ENCODE results near the gene EN2. TPM values are rescaled to one million over a fixed set of nuclear protein-coding genes. Genes with fewer than 3 reads are reported as not detected.

EN2 gene
- total RNA-seq, 2 donors from 2014 or later: 0.45 TPM; not detected in 1

- 75% methylated on average over 9 of the region's 9 CpGs for WGBS
- no peaks in the 10 kb centered on the region for H3K27me3 ChIP-seq (replicated peaks; ENCODE audit: insufficient read depth)
- no peaks in the 10 kb centered on the region for H3K9me3 ChIP-seq
- H3K4me1 ChIP-seq (replicated peaks): no peaks in the 10 kb centered on the region
- TF ChIP-seq CTCF (IDR thresholded peaks at IDR 0.05) (no peak), POLR2A (IDR thresholded peaks at IDR 0.05) (no peak), POLR2AphosphoS5 (IDR thresholded peaks at IDR 0.05) (no peak)
- H3K36me3 ChIP-seq: no peaks in the 10 kb centered on the region
- H3K27ac ChIP-seq: no peak overlapping the region
- DNase-seq (ENCODE audit: low spot score): no peak
- intact Hi-C loops (cut with DNase I): no loop called here
- H3K4me3 ChIP-seq: no peak overlapping the region
Observed at GRCh38 chr7:155425887-155426286, 32.0 kb upstream of the EN2 start.

DNA sequence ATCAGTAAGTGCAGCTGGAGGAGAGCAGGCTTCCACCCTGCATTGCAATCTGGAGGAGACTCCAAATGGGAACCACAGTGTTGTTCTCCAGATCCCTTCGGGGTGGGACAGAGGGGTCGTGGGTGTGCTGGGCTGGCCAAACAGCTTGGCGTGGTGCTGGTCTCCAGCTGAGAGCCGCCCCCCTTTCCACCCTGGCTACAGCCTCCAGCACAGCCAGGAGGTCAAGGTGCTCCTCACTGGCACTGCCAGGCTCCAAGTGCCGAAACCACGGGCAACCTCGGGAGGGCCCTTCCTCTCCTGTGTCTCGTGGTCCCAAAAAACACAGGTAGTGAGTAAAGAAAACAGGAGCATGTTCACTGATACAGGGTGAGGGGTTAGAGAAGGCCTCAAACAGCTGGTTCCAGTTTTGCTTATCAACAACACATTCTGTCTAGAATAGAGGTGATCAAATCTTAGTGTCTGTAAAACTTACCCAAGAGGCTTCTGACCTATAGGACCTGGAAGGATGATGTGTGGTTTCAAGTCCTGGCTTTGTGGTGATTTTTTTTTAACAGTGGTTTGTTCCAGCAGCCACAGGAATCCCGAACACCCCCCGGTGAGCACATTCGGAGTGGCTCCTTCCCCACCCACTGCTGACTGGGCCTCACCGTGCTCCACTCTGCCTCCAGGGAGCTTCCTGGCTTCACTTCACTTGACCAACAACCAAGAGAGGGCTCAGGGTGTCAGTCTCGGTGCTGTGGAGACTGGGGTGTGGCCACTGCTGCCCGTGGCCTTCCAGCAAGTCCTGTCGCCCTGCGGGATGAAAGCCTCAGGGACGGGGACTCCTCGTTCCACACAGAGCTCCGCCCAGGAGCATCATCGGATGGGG is 31.2 kb upstream of the EN2 start:
- Histone ChIP-seq H3K36me3 (no peaks in the 10 kb centered on the region), H3K27ac (no peak overlapping the region), H3K27me3 (replicated peaks; ENCODE audit: insufficient read depth) (no peaks in the 10 kb centered on the region), H3K4me3 (no peak overlapping the region), H3K9me3 (no peaks in the 10 kb centered on the region), H3K4me1 (replicated peaks) (no peaks in the 10 kb centered on the region)
- intact Hi-C loops (cut with DNase I): no loop called here
- 75% methylated on average over 19 of the region's 20 CpGs for WGBS
- TF ChIP-seq CTCF (IDR thresholded peaks at IDR 0.05) (no peak), POLR2AphosphoS5 (IDR thresholded peaks at IDR 0.05) (no peak), POLR2A (IDR thresholded peaks at IDR 0.05) (no peak)
- no peak for DNase-seq (ENCODE audit: low spot score)

GRCh38 chr7:155427411-155428038 is 30.4 kb upstream of the EN2 start:
- no peak for DNase-seq (ENCODE audit: low spot score)
- Histone ChIP-seq H3K4me3 (no peak overlapping the region), H3K27me3 (replicated peaks; ENCODE audit: insufficient read depth) (no peaks in the 10 kb centered on the region), H3K27ac (no peak overlapping the region), H3K4me1 (replicated peaks) (no peaks in the 10 kb centered on the region), H3K9me3 (no peaks in the 10 kb centered on the region), H3K36me3 (no peaks in the 10 kb centered on the region)
- intact Hi-C loops (cut with DNase I): no loop called here
- TF ChIP-seq POLR2AphosphoS5 (IDR thresholded peaks at IDR 0.05): no peak
- no peak for TF ChIP-seq POLR2A (IDR thresholded peaks at IDR 0.05)
- no peak for TF ChIP-seq CTCF (IDR thresholded peaks at IDR 0.05)
- 79% methylated on average over 20 of the region's 20 CpGs for WGBS

DNA sequence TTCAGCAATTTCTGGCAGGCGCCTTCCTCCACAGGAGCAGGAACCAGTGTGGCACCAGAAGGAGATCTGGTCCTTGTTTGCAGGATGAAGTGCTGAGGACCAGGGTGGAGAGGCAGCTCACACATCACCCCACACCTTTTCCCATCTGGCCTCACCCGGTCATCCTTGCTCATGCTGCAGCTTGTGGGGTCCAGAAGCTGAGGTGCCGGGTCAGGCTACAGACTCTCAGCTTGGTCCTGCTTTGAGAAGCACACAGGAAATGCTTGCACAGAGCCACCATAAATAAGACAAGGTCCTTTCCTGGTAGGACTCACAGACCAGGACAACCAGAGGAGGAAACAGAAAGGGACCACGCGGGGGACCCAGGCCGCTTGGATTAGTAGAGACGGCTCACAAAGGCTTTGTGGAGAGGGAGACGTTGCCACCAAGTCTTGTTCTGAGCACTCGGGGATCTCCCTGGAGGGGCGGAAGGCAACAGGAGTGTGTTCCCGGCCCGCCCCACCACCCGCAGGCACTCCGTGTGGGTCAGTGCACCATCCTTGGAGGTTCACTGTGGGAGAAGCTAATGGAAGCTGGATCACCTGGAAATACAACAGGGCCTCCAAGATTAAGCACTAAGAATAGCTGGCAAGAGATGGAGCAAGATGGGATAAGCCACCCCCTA is 29.6 kb upstream of the EN2 start:
- Histone ChIP-seq H3K4me3 (no peak overlapping the region), H3K4me1 (replicated peaks) (no peaks in the 10 kb centered on the region), H3K27me3 (replicated peaks; ENCODE audit: insufficient read depth) (no peaks in the 10 kb centered on the region), H3K27ac (no peak overlapping the region), H3K9me3 (no peaks in the 10 kb centered on the region), H3K36me3 (no peaks in the 10 kb centered on the region)
- TF ChIP-seq CTCF (IDR thresholded peaks at IDR 0.05) (no peak), POLR2A (IDR thresholded peaks at IDR 0.05) (no peak), POLR2AphosphoS5 (IDR thresholded peaks at IDR 0.05) (no peak)
- no peak for DNase-seq (ENCODE audit: low spot score)
- intact Hi-C loops (cut with DNase I): no loop called here
- WGBS: 86% methylated on average over 14 of the region's 14 CpGs

Measured in prostate gland (tissue), 2 donors.